Measurements from ENCODE around the gene TERC.
A peak's percentile ranks its signal among the peaks of the same experiment; 100 is the strongest.

TERC gene

DNA sequence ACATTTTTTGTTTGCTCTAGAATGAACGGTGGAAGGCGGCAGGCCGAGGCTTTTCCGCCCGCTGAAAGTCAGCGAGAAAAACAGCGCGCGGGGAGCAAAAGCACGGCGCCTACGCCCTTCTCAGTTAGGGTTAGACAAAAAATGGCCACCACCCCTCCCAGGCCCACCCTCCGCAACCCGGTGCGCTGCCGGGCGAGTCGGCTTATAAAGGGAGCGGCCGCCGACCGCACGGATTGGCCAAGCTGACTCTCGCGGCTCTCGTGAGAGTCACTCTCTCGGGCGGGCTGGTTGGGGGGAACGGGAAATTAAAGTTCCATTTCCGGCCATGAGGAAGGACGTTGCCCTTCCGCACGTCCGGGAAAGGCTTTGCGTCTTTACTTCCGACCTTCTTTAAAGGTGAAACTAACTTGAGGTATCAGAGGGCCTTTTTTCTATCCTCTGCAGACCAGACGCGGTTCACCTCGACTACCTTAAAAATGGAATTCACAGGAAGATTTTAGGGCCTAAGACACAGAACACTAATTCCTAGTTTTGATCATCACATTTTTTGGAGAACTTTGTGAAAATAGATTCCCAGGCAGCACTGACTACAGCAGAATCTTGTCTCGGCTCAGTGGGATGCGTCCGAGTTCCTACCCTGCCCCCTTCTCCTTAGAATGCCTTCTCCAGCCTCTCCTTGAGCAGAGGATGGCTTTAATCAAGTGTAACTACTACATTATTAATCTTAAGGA lies at the start of gene TERC:
TERC (minus strand) TSS at position 179 of the 731 bp plus-strand sequence.
- peak; percentile 96 to 97 for DNase-seq

DNA sequence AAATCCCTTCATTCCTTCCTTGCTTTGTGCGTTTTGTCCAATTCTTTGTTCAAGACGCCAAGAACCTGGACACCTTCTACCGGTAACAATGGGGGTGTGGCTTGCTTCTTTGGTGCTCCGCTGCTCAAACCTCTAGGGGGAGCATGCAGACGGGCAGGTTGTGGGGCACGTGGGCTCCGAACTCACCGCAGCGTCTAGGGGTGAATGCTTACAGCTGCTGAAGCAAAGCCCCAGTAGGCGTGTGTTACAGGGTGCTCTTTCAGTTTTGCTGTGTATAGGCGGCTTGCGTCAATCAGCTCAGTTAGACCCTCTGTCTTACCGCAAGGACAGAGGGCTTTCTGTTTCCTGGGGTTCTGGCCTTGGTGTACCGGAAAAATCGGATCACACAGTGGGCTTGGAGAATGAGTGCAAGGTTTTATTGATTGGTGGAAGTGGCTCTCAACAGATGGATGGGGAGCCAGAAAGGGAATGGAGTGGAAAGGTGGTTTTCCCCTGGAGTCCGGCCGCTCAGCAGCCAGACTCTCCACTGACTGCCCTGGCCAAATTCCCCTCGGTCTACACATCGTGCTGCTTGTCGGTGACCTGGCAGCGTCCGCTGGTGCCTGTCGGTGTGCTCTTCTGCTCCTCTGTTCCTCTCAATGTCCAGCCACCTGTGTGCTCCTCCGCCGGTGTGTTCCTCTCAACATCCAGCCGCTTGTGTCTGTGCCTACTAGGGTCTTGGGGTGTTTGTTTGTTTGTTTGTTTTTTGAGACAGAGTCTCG lies 49.1 kb upstream of the TERC start:
- peak; percentile 85 to 88 for DNase-seq

DNA sequence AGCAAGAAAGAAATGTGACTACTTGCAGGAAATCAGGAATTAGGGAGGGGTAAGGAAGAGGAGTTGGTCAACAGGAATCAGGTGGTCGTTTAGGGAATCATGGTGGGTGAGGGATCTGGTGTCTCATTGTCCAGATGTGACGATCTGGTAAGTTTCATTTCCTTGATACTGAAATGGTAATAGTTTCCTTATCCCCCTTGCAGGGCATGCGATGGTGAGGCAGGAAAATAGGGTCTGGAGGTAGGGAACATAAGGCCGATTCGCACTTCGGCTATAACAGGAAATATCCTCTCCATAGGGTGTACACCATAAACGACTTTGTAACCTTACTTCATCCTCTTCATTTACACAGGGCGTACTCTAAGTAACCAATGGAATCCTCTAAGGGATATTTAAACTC lies 48.4 kb upstream of the TERC start:
- DNase-seq: peak; percentile 4 to 20

DNA sequence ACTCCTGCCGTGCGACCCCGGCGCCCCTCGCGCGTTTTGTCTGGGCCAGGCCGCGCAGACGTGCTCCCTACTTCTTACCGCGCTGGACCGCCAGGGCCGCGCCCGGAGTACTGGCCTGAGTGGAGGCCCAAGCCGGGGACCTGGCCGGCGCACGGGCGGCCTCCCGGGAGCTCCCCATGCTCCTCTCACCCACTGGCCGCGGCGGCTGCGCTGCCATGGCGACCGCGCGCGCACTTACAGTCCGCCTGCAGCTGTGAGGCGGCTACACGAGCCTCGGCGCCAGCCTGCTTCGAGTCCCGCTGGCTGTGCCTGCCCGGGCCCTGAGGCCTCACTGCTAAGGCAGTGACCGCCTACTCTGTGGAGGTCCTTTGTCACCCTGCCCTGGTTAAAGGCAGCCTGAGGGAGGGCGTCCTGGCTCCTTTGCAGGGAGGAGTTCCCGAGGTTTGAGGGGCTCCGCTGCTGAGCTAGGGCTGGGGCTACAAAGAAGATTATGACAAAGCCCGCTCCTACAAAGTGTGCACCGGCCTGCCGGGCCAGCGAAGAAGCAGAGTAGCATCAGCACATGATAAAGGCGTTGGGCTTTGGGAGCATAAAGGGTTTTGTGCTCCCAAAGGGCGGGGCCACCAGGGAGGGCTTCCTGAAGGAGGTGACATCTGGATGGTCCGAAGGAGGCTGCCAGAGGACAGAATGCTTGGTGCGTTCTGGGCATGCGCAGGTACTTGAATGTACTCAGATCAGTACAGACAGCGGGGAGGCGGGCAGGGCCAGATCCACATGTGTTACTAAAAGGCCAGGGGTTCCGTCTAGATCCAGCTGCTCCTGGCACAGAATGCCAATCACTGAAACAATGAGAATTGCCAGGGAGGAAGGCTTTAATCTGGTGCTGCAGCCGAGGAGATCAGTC lies 47.7 kb upstream of the TERC start, which contains the start of the genes LRRC34 and LRRIQ4:
LRRC34 (minus strand) TSS at position 573 of the 904 bp plus-strand sequence; CDS start at position 217, 356 bp downstream.
LRRIQ4 (plus strand) TSS at position 539 of the 904 bp plus-strand sequence. CDS start 9,052 bp downstream, outside the sequence.
- DNase-seq: peak; percentile 74 to 78

DNA sequence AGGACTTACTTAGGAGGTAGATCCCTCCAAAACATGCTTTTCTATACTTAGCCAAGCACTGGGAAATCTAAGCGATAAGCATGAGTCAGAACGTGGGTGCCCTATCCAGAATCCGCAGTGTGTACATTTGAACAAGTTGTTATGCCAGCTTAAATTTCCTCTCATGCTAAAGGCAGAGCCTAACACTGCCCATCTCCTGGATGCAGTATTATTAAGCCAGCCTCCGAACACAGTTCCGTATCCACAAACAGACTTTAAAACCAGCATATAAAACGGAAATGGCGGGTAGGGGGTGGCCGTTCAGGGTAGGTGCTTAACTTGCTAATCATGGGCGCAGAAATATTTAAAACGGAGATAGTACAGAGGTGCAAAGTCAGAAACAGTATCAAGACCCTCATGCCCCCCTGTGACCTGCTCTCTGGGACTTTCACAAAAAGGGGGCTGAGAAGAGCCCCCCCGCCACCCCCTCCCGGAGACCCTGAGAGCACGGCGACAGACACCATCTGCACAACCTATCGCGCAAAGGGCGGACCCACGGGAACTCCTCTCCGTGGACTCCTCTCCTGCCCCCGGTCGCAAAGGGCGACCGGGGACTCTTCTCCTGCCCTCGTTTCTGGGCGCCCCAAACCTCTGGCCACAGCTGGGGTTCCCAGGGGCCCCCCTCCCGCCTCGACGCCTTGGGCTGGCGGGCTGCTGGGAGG lies 46.9 kb upstream of the TERC start:
- DNase-seq: peak in 1 of 2 donors; percentile 22

DNA sequence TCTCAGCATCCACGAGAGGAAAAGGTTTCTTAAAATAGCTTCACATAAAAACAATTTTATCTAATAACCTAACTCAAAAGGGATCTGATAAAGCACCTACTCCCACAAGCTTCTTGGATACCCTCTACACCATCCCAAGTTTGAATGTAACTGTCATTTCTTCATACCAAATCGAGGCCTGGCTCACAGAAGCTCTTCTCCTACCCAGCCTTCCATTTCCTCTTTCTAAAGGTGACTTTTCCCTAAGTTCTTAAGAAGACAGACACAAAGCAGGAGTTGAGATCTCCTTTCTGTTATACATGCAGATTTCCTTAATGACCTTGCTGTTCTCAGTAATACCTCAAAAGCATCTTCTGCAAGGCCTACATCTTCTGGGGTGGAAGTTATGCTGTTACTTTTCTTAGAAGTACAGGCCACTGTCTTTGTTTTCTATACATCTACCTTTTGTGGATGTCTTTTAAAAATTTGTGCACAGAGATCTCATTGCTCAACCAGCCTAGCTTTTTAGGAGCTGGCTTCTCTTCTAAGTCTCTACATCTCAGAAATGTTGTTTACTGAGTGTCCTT lies 44.5 kb upstream of the TERC start:
- DNase-seq: no peak

DNA sequence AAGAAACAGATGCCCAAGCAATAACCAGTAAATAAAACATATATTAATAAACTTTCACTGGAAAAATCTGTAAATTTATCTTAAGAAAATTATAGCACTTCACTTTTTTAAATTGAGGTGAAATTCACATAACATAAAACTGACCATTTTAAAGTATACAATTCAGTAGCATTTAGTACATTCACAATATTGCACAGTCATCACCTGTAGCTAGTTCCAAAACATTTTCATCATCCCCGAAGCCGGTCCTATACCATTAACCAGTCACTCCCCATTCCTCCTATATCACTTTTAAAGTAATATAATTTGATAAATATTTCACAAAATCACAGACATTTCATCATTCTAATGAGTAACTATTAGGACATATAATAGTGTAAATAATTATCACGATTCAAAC lies 39.8 kb upstream of the TERC start:
- DNase-seq: no peak

DNA sequence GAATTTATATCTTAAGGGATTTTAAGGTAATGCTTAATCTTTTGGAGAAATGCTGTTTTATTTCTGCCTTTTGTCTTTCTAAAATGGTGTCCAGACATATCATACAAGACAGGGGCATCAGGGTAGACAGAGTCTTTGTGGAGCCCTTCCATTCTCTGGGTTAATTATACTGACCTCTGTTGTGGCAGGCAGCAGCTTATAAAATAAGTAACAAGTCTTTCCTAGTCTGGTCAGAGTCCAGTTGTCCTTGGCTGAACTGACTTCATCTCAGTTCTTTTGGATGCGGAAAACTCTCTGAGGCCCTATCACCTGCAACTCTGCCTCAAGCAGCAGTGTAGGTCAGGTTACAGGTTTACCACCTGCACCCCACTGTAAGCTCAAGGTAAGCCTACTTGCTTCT lies 27.5 kb upstream of the TERC start:
- no peak for DNase-seq

DNA sequence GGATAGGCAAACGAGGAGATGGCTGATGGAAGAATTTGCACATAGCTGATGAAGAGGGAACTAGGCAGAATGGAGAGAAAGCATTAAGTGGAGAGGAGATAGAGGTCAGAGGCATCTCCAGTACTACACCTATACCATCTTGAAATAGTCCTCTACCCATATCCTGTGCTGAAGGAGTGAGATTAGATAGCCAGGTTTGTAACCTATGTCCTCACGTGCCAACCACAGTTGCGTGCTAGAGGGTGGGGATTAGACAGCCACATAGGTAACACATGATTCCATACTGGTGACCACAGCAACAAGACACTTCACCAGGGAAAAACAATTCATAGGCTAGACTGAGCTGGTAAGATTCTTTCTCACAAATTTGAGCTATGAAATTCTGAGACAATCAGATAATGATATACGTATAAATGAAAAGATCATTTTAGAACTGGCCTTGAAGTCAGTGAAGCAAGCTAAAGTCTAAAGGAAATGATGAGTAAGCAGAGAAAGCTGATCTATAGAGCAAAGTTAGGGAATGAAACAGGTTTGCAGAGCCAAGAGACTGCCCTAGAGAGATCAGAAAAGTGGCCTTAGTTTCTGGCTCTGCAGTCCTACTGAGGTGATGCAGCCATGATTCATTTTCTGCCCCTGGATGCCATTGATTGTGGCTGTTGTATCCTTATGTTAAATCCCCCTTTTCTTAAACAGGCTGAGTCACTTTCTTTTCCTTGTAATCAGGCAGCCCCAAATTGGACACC lies 26.0 kb upstream of the TERC start:
- DNase-seq: no peak

DNA sequence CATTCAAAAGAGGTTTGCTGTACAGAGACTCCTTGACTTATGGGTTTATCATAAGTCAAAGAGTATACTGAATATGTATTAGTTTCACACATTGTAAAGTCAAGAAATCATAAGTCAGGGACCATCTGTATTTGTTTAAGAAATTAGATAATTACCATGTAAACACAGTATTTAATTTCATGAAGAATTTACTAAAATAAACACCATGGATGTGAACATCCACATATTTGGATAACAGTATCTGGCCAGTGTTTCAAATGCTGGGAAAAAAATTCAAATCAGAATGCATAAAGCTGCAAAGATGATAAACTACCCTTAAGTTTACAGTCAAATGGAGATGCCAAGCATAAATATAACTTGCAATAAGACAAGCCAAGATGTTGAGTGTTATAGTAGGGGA lies 25.4 kb upstream of the TERC start:
- DNase-seq: no peak

DNA sequence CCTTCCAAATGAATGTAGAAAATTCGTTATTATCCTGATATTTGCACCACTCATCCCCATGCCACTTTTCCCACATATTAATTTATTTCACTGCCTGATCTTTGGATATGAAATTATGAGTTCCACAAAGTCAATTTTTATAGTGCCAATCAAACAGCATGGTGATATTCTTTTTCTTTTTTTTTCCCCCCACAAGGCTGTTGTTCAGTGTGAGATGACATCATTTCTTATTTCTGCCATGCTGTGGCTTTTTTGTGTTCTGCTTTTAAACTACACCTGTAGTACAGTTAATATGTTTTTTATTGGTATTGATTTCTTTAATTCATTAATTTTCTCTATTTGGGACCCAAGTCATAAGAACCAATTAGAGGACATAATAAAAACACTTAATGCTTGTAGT lies 22.9 kb upstream of the TERC start:
- no peak for DNase-seq

DNA sequence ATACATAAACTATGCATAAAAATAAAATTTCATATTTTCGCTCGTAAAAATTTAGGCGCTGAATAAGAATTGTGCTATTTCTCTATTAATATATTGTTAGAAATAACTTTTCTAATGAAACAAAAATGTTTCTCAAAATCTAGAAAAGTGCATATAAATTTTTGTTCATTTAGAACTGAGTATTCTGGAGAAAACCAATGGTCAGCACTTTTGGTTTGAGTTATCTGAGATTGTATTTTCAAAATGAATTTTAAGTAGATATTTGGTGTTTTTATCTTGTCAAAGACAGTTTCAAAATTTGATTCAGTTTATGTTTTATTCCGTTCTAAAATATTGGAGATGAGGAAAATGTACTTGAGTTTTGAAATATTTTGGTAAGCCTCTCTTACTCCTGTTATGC lies 22.3 kb upstream of the TERC start:
- DNase-seq: no peak

DNA sequence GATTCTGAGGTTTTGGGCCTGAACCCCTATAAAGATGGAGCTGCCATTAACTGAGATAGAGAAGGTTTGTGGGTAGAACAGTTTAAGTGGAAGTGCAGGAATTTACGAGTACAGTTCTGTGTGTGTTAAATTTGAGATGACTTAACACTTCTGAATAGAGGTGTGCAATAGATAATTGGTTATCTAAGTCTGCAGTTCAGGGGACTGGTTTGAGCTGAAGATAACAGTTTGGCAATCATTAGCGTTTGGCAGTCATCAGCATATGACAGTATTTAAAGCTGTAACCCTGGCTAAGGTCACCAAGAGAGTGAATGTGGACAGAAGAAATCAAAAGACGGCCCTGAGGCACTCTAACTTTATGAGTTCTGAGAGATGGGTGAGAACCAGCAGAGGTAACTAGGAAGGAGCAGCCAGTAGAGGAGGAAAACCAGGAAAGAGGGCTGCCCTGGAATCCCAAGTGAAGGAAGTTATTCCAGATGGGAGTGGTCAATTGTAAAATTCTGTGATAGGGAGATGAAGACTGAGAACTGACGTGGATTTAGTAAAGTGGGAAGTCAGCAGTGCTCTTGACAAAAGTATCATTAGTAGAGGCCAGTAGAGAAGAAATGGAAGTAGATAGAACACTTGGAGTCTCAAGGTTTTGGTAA lies 16.5 kb upstream of the TERC start:
- DNase-seq: no peak

DNA sequence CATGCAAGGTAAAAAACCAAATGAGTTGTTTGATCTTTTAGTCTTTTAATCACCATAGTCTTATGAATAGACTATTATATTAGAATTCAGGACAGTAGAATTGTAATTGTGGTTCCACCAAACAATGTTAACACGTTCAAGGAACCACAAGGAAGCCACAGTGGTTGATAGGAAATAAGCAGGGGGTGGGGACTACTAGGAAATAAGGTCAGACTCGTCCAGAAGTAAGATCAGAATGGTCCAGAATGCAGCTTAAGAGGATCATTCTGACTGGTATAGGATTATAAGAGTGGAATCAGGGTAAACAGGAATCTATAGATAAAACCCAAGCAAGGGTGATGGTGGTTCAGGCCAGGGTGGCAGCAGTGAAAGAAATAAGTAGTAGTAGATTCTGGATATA lies 15.9 kb upstream of the TERC start:
- peak in 1 of 2 donors; percentile 30 for DNase-seq

DNA sequence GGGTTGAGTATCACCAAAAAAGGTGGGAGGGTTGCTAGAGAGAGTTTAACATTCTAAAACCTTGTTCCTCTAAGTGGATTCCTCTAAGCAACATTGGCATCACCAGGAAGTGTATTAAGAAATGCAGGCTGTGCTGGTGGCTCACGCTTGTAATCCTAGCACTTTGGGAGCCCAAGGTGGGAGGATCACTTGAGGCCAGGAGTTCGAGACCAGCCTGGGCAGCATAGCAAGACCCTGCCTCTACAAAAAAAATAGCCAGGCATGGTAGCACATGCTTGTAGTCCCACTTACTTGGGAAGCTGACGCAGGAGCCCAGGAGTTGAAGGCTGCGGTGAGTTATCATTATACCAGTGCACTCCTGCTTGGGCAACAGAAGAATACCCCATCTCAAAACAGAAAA lies 13.0 kb upstream of the TERC start:
- no peak for DNase-seq

DNA sequence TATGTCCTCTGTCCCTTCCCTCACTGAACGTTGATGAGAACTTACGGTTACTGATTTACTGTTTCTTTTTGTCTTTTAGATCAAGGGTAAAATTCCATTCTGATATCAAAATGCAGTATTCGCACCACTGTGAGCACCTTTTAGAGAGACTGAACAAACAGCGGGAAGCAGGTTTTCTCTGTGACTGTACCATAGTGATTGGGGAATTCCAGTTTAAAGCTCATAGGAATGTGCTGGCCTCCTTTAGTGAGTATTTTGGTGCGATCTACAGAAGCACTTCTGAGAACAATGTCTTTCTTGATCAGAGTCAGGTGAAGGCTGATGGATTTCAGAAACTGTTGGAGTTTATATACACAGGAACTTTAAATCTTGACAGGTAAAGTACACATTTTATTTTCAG lies 9.3 kb upstream of the TERC start:
- DNase-seq: no peak

DNA sequence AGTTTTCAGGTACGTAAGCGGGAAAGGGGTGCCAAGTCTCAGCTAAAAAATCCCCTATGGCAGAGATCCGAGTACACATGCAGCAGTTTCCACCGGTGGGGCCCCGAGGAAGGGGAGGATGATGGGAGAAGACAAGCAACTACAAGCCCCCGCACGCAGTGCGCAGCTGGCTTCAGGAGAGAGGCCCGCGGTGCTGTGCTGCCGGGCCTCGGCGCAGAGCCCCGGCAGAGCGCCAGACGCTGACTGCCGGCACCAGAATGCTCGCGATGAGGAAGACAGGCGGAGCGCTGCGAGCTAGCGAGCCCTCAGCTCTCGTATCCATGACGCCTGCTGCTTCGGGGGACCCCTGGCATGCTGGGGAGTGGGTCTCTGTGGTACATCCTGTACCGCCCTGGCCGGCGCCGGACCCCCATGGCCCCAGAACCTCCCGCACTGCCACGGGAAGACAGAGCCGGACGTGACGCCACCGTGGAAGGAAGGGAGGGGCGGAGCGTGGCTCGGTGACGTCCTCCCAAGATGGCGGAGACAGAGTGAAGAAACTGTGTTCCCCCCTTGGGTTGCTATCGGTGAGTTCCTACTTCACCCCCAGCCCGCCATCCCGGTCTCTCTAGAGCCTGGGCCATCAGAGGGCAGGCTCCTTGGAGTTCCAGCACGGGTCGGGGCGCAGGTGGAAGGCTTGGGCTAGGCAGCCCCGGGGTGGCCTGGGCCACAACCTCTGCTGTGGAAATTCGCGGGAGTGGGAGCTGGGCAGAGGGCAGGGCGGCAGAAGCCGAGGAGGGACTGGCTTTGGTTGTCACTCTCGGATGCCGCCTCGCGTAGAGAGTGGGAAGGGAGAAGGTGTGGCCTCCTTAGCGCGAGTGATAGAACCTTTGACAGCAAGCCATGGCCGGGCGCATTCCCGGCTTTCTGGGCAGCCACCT lies 8.3 kb upstream of the TERC start, which contains the start of gene MYNN:
MYNN (plus strand) TSS at position 500 of the 920 bp plus-strand sequence. CDS start 900 bp downstream, outside the sequence.
- peak; percentile 90 to 92 for DNase-seq

DNA sequence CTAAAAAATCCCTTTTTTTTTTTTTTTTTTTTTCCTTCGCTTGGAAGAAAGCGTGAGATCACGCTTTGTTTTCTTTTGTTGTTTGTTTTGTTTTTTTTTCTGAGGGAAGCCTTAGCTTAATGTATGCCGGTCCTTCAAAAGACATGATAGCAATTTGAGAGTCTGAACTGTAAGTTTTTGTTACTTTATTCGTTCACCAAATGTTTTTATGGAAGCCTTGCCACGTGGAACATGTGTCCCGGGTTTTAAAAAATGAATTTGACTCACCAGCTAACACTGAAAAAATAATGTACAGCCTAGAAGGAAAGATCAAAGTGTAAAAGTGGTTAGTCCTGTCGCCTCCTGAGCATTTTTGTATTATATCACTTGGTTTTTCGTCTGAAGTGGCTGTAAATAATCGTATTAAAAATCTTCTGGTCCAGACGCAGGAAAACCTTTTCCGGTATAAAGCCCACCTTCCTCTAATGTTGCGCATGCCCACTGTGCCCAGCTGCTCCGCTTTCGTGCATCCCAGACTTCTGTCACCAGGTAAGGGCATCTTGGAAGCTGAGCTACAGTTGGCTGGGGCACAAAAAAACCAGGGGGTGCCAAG lies 7.5 kb upstream of the TERC start:
- DNase-seq: peak in 1 of 2 donors; percentile 68
